SJCRH30 (cell line): ENCODE measurements around the gene SEMA4C. TPM values are rescaled to one million over a fixed set of nuclear protein-coding genes. Genes with fewer than 3 reads are reported as not detected.

Experiments
- DNase-seq, 2 experiments: peaks; one replicate each; pipeline ENCODE4 v3.0.0-alpha.2; 2015 to 2020
- H3K27ac ChIP-seq: fragments of 250-450 bp; sonication (Bioruptor Pico); 2 replicates; pipeline ENCODE4 v1.5.1; 2020; ENCODE audit warnings: mild to moderate bottlenecking, moderate library complexity
- H3K27me3 ChIP-seq: fragments of 250-450 bp; sonication (Bioruptor Pico); 2 replicates; pipeline ENCODE4 v1.5.1; 2020; ENCODE audit warnings: mild to moderate bottlenecking, moderate library complexity
- H3K36me3 ChIP-seq: fragments of 250-450 bp; sonication (Bioruptor Pico); 2 replicates; pipeline ENCODE4 v1.5.1; 2020; ENCODE audit warnings: mild to moderate bottlenecking, moderate library complexity
- H3K4me1 ChIP-seq: fragments of 250-450 bp; sonication (Bioruptor Pico); 2 replicates; pipeline ENCODE4 v1.5.1; 2020; ENCODE audit warnings: mild to moderate bottlenecking, moderate library complexity
- H3K4me3 ChIP-seq: fragments of 250-450 bp; sonication (Bioruptor Pico); 2 replicates; pipeline ENCODE4 v1.5.1; 2020; ENCODE audit warnings: mild to moderate bottlenecking, moderate library complexity
- H3K9me3 ChIP-seq: fragments of 250-450 bp; sonication (Bioruptor Pico); replicated peaks from 2 replicates; pipeline ENCODE4 v1.5.1; 2020; ENCODE audit warnings: mild to moderate bottlenecking, moderate library complexity
- total RNA-seq: library from RNA; depleted of rRNA; stranded (reverse); fragments of >200 nt; shearing (Covaris generic); gene quantifications from 2 replicates; pipeline ENCODE4 v1.2.3, GENCODE V29; 2014

Gene SEMA4C
- total RNA-seq, 1 experiment from 2014 or later, result 49.4 TPM

DNA sequence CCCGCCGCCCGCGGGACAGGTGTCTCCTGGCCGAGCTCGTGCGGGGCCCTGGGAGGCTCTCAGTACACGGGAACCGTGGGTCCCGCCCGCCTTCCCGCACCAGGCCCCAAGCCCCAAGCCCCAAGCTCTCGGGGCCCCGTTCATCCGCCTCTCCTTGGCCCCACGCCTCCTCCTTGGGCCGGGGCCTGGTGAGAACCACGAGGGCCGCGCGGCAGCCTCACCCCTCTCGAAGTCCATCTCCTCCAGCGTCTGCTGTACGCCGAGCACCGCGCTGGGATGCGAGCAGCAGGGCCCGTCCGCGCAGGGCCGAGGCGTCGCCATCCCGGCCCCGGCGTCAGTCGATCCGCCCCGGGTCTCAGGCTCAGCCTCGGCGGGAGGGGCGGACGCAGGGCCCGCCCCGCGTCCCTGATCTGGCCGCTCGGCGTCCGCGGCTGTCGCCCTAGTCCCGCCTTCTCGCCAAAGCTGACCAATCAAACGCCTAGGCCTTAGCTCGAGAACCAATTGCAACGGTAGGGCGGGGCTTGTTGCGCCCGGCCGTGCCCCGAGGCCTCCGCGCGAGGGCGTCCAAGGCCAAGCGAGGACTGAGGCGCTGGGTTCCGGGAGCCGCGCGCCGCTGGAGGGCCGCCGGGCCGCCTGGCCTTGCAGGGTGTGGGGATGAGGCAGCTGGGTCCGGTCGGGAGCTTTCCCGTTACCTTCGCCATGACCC lies 12.1 kb downstream of the SEMA4C start, which contains the start of gene ANKRD39:
Gene ANKRD39, minus strand, starts transcription at position 350 of the 706 bp plus-strand sequence. Its CDS starts 29 bp downstream, at position 321.
- Histone ChIP-seq H3K9me3 (no peaks in the 10 kb centered on the region), H3K27me3 (no peaks in the 10 kb centered on the region), H3K27ac (peak within 1 kb of the TSS; percentile 9; the same call in 1 of the 2 replicates), H3K36me3 (peaks cover 19% of the 10 kb centered on the region), H3K4me3 (peak within 1 kb of the TSS; percentile 72), H3K4me1 (no peaks in the 10 kb centered on the region)
- DNase-seq, result peak; percentile 96 to 99

DNA sequence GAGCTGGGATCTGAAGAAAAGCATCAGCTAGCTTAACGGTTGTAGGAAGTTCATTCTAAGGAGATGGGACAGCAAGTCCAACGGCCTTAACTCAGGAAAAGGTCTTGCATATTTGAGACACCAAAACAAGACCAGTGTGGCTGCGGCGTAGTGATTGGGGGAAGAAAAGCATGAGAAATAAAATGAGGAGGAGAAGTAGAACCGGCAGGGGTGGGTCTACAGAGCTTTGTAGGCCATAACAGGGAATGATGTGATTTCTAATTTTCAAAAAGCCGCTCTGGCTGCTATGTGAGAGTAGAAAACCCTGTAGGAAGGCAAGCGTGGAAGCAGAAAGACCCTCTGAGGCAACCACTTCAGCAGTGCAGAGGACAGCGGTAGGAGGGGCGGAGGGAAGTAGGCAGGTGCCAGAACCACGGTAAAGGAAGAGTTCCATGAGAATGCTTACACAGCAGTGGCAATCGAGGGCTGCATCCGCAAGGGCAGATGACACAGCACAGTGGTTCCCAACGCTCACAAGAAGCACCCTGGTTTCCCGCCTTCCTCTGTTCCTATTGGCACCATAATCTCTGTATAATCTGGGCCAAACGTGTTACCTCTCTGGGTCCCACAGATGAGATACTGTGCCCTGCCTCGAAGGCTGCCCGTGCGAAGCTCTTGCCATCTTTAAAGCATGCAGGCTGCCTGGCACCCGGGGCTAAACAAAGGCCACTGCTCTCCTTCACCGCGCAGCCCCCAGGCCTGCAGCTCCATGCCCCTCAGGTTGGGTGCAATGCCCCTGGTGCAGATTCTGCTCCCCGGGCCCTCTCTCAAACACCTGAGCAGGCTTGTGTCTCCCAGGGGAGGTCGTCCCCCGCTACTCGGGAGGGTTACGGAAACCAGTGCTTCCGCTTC lies 12.9 kb downstream of the SEMA4C start:
- DNase-seq, result peak in 1 of 2 experiments; percentile 35
- Histone ChIP-seq H3K4me3 (peak overlapping the region; percentile 72), H3K4me1 (no peaks in the 10 kb centered on the region), H3K27ac (peak overlapping the region; percentile 9; the same call in 1 of the 2 replicates), H3K9me3 (no peaks in the 10 kb centered on the region), H3K36me3 (peaks cover 18% of the 10 kb centered on the region), H3K27me3 (no peaks in the 10 kb centered on the region)

DNA sequence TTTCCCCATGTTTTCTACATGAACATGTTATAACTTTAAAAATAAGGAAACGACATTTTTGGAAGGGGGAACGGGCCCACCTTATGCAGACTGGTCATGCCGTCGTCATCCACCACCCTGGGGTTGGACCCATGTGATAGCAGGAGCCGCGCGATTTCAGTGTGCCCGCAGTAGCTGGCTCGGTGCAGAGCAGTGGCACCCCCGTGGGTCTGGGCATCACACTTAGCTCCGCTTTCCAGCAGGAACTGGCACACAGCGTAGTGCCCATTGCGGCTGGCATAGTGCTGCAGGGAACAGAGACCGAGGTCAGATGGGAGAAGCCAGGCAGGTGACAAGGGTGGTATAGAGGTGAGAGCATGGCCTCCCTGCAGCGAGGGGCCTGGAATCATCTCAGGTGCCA lies 16.6 kb downstream of the SEMA4C start:
- no peak for DNase-seq
- Histone ChIP-seq H3K4me3 (no peak overlapping the region), H3K36me3 (0 out of 2 replicates have a peak, but pooled peaks cover 2% of the 10 kb centered on the region), H3K27ac (no peak overlapping the region), H3K27me3 (no peaks in the 10 kb centered on the region), H3K9me3 (no peaks in the 10 kb centered on the region), H3K4me1 (no peaks in the 10 kb centered on the region)

DNA sequence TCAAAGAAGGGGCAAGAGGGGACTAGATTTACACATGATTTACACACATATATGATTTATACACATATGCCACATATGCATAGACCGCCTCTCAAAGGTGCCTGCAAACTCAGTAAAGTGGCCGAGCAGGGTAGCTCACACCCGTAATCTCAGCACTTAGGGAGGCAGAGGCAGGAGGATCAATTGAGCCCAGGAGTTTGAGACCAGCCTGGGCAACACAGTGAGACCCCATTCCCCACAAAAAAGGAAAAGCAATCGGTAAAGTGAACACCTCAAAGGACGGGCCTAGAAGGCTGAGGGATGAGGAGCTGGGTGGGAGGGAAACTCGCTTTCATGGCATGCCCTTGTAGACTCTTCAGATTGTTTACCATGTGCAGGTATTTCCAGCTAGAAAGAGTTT lies 17.2 kb downstream of the SEMA4C start:
- Histone ChIP-seq H3K4me1 (no peaks in the 10 kb centered on the region), H3K4me3 (no peak overlapping the region), H3K27me3 (no peaks in the 10 kb centered on the region), H3K36me3 (0 out of 2 replicates have a peak, but pooled peaks cover 2% of the 10 kb centered on the region), H3K27ac (no peak overlapping the region), H3K9me3 (no peaks in the 10 kb centered on the region)
- DNase-seq, result no peak

DNA sequence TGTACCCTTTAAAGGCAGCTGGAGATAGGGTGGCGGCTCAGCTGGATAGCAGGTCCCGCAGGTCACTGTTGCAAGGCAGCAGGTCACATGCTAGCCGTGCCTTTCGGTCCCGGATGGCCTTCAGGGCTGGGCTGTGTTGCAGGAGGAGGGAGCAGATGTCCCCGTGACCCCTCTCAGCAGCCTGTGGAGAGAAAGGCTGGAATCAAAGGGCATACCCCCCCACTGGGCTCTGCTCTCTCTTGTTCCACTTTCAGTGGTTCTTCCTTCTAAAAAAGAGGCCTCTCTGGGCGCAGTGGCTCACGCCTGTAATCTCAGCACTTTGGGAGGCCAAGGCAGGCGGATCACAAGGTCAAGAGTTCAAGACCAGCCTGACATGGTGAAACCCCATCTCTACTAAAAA lies 21.6 kb downstream of the SEMA4C start:
- H3K4me3 ChIP-seq, result no peak overlapping the region
- H3K9me3 ChIP-seq, result no peaks in the 10 kb centered on the region
- no peak for DNase-seq
- no peaks in the 10 kb centered on the region for H3K4me1 ChIP-seq
- 0 out of 2 replicates have a peak, but pooled peaks cover 2% of the 10 kb centered on the region for H3K36me3 ChIP-seq
- no peak overlapping the region for H3K27ac ChIP-seq
- H3K27me3 ChIP-seq, result no peaks in the 10 kb centered on the region

DNA sequence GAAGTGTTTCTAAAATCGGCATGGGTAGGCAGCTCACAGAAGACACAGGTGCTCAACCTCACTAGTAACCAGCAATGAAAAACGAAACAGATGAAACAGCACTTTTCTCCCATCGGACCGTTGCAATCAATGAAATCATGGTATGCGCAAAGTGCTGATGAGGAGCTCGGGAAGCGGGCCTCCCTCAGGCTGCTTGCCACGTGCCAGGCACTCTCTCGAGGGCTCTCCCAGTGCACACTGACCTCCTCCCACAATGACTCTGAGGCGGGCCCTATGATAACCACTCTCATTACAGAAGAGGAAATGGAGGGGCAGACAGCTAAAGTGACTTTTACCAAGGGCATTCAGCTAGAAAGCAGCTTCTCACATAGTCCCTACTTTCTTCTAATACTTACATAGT lies 22.3 kb downstream of the SEMA4C start:
- H3K27ac ChIP-seq, result no peak overlapping the region
- H3K27me3 ChIP-seq, result no peaks in the 10 kb centered on the region
- no peaks in the 10 kb centered on the region for H3K9me3 ChIP-seq
- no peak overlapping the region for H3K4me3 ChIP-seq
- H3K4me1 ChIP-seq, result no peaks in the 10 kb centered on the region
- no peak for DNase-seq
- 0 out of 2 replicates have a peak, but pooled peaks cover under 1% of the 10 kb centered on the region for H3K36me3 ChIP-seq

DNA sequence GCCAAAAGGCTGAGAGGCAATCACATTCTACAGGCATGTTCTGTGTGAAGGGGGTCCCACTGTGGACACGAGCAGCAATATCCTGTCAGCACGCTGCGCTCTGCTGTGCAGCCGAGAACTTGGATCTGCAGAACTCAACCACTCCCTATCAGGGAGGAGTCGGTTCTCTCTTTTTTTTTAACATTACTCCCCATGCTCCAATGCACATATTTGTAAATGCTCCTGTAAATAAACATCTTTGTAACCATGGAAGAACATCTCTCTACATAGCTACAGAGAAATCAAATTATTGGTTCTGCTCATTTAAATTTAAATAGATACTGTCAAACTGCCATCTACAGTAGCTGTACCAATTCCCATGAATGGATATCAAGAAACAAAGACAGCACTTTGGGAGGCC lies 23.1 kb downstream of the SEMA4C start:
- Histone ChIP-seq H3K4me1 (no peaks in the 10 kb centered on the region), H3K9me3 (no peaks in the 10 kb centered on the region), H3K4me3 (no peak overlapping the region), H3K27me3 (no peaks in the 10 kb centered on the region), H3K27ac (no peak overlapping the region), H3K36me3 (no peaks in the 10 kb centered on the region)
- DNase-seq, result no peak

DNA sequence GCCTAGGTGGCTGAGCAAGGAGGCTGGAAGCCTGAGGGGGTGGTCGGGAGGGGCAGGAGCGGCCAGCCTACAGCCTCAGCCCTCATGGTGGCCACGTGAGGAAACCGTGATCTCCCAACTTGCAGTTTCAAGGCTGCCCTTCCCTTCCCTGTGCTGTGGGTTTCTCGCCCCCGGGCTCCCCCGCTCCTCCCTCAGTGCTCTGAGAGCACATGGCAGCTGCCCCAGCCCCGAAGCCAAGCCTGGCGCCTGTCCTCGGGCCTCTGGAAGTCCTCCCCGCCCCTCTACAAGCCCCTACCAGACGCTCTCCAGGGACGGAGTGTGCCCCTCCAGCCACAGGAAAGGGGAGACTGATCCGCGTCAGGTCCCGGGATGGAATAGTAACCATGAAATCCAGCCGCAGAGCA lies 25.5 kb downstream of the SEMA4C start:
- no peak for DNase-seq
- no peaks in the 10 kb centered on the region for H3K9me3 ChIP-seq
- no peak overlapping the region for H3K27ac ChIP-seq
- no peaks in the 10 kb centered on the region for H3K4me1 ChIP-seq
- no peaks in the 10 kb centered on the region for H3K36me3 ChIP-seq
- no peak overlapping the region for H3K4me3 ChIP-seq
- H3K27me3 ChIP-seq, result no peaks in the 10 kb centered on the region

DNA sequence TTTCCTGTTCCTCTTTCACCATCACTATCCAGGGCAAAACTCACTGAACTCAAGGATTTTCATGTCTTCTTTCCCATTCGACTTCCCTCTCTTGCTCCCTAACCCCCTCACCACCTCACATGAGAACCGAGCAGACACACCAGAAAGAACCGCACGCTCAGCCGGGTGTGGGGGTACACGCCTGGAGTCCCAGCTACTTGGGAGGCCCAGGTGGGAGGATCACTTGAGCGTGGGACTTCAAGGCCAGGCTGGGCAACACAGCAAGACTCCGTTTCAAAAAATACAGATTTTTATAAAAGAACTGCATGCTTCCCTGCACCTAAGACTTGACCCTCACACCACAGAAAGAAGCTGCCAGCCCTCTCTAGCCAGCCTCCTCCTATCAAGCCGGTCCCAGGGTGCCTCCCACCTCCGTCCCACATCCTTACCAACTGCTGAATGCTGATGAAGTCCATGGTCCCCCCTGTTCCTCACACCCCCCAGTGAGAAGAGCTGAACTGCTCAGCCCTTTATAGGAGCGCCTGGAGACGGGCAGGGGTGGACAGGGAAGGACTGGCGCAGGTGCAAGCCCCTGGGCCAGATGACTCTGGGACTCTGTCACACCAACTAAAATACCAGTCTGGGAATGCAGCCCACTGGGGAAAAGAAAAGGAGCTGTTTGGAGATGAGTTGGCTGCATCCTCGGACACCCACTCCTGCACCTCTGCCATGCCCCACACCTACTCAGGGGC lies 26.2 kb downstream of the SEMA4C start, which contains the start of gene ANKRD23:
Gene ANKRD23, minus strand, starts transcription at position 484 of the 731 bp plus-strand sequence. Its CDS starts 29 bp downstream, at position 455.
- H3K4me1 ChIP-seq, result no peaks in the 10 kb centered on the region
- no peaks in the 10 kb centered on the region for H3K36me3 ChIP-seq
- no peak for DNase-seq
- H3K9me3 ChIP-seq, result no peaks in the 10 kb centered on the region
- no peak within 1 kb of the TSS for H3K27ac ChIP-seq
- no peaks in the 10 kb centered on the region for H3K27me3 ChIP-seq
- H3K4me3 ChIP-seq, result no peak within 1 kb of the TSS

DNA sequence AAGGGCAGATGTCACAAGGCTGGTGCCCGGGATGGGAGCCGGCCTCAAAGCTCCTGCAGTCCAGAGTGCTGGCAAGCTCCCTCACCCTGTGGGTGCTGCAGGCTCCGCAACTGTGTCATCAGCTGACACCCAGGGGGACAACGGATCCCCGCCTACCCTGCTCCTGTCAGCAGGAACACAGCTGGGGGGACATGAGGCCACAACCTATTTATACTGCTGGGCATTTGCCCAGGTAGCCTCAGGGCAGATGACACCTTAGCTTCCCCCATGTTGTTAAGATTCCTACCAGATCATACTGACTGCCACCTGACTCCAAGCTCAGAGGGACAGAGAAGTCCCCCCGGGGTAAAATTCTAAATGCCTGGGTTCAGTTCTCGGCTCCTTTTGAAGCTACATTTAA lies 27.3 kb downstream of the SEMA4C start:
- Histone ChIP-seq H3K36me3 (no peaks in the 10 kb centered on the region), H3K27ac (no peak overlapping the region), H3K9me3 (no peaks in the 10 kb centered on the region), H3K4me3 (no peak overlapping the region), H3K4me1 (no peaks in the 10 kb centered on the region), H3K27me3 (no peaks in the 10 kb centered on the region)
- DNase-seq, result peak in 1 of 2 experiments; percentile 19

DNA sequence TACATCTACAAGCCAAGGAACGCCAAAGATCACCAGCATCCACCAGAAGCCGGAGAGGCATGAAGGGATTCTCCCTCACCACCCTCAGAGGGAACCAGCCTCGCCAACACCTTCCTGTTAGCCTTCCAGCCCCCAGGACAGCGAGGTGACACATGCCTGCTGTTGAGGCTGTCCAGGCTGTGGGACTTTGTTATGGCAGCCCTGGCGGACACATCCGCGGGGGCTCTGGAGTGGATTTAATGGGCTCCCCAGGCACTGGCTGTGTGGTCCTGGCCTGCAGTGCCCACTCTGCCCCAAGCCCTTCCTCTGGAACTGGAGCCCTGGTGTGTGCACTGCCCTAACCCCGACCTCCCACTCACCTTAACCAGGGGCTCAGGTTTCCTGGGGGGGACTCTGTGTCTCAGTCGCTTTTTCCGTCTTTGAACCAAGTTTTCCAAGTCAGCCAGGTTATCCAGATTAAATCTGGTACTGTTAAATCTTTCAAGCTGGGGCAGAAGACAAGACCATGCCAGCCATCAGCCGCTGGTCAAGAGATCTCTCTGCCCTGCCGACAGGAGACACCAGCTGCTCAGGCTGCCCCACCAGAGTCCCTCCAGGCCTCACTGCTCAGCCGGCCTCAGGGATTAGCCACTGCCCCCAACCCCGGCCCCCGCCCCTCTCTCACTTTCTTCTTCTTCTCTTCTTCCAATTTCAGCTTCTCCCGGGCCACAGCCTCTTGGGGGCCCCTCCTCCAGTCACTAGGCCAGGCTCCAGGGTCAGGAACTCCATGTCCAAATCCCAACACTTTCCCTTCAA lies 28.0 kb downstream of the SEMA4C start:
- Histone ChIP-seq H3K27me3 (no peaks in the 10 kb centered on the region), H3K4me1 (no peaks in the 10 kb centered on the region)
- DNase-seq, result no peak

DNA sequence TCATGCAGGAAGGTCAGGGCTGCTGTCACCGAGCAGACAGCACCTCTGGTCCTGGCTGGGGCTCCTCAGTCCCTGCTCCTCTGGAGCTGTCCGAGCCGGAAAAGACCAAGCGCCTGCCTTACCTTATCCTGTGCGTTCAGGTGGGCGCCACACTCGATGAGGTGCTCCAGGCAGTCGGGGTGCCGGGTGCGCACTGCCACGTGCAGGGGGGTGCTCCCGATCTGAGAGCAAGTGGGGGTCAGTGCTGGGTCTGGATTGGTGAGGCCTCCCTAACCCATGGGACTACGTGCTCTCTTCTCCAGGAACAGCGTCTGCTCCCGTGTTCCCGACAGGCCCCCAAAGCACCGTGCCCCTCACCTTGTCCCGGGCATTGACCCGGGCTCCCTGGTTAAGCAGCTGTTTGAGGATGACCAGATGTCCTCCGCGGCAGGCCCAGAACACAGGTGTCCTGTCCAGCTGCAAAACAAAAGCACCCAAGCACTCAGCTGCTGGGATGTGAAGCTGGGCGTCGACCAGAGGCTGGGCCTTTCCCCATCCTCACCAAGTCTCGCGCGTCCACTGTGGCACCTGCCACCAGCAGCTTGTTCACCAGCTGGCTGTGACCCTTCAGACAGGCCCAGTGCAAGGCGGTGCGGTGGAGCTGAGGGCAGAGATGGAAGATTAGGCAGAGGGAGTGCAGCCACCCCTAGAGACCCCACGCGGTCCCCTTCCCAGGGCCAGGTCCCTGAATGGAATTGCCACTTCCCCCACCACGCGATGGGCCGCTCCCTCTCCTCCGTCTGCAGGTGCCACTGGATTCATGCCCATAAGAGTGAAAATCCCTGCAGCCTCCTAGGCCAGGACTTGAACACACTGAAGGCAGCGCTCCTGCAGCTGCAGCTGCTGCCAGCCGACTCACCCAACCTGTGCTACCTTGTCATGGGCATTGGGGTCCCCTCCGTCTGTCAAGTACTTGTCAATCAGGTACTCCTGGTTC lies 29.7 kb downstream of the SEMA4C start:
- DNase-seq, result no peak
- Histone ChIP-seq H3K4me3 (no peak overlapping the region), H3K27ac (no peak overlapping the region), H3K27me3 (no peaks in the 10 kb centered on the region), H3K36me3 (no peaks in the 10 kb centered on the region), H3K9me3 (no peaks in the 10 kb centered on the region), H3K4me1 (no peaks in the 10 kb centered on the region)

More for the DNA sequence above, 28.0 kb downstream of the SEMA4C start:
- H3K36me3 ChIP-seq, result no peaks in the 10 kb centered on the region
- no peaks in the 10 kb centered on the region for H3K9me3 ChIP-seq
- no peak overlapping the region for H3K27ac ChIP-seq
- no peak overlapping the region for H3K4me3 ChIP-seq

DNA sequence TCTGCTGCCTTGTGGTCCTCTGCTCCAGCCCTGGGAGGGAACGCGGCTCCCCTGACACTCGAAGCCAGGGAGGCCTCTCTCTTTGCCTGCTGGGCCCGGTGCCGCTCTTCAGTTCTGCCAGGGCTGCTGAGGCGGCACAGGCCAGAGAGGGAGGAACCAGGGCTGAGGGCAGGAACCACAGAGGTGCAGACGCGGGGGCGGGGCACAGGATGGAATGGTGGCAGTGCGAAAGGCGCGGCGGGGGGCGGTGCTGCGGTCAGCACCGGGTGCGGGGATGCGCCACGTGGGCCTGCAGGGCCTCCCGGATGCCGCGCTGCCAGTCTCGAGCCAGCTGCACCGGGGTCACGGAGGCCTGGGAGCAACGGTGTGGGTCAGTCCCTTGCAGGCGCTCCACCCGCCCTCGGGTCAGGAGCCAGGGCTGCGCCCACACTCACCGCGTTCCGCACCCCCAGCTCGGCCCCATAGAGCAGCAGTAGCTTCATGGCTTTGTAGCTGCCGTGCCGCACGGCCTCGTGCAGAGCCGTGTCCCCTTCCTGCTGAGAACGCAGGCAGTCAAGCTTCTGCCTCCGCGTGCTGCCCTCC lies 30.5 kb downstream of the SEMA4C start:
- Histone ChIP-seq H3K4me1 (no peaks in the 10 kb centered on the region), H3K9me3 (no peaks in the 10 kb centered on the region), H3K27me3 (no peaks in the 10 kb centered on the region), H3K36me3 (no peaks in the 10 kb centered on the region), H3K27ac (no peak overlapping the region), H3K4me3 (no peak overlapping the region)
- DNase-seq, result no peak
